NCI-H510A treated with DMSO at 0.1 percent for 48 hours (cell line): ENCODE measurements around the gene TEX261.
A peak's percentile ranks its signal among the peaks of the same experiment; 100 is the strongest.

Experiments used
- DNase-seq: peaks from one replicate; lab custom pipeline; 2025; lab: John Stamatoyannopoulos, UW

The TEX261 gene

GRCh38 chr2:70959271-70959761, 35.4 kb downstream of the TEX261 start:
- DNase-seq, result no peak

- DNase-seq, result no peak
These were observed 35.9 kb downstream of the TEX261 start for GRCh38 chr2:70958759-70959158.

- no peak for DNase-seq
These were observed 36.9 kb downstream of the TEX261 start for GRCh38 chr2:70957798-70958197.

GRCh38 chr2:70956141-70956540, 38.5 kb downstream of the TEX261 start:
- DNase-seq, result no peak

GRCh38 chr2:70954886-70955285, 39.8 kb downstream of the TEX261 start:
- no peak for DNase-seq

GRCh38 chr2:70949086-70949485, 45.6 kb downstream of the TEX261 start:
- DNase-seq, result no peak

GRCh38 chr2:70948337-70949003, 46.2 kb downstream of the TEX261 start:
- peak; percentile 72 for DNase-seq

GRCh38 chr2:70947556-70948184, 47.0 kb downstream of the TEX261 start:
- DNase-seq, result no peak

GRCh38 chr2:70946832-70947442, 47.7 kb downstream of the TEX261 start:
- peak; percentile 70 for DNase-seq

GRCh38 chr2:70944111-70944690, 50.5 kb downstream of the TEX261 start:
- DNase-seq, result no peak

- no peak for DNase-seq
These were observed 51.3 kb downstream of the TEX261 start for GRCh38 chr2:70943205-70943871.

GRCh38 chr2:70942396-70943204, 52.1 kb downstream of the TEX261 start:
- no peak for DNase-seq

GRCh38 chr2:70941701-70942100, 53.0 kb downstream of the TEX261 start:
- DNase-seq, result no peak

GRCh38 chr2:70941186-70941585, 53.5 kb downstream of the TEX261 start:
- DNase-seq, result no peak

- no peak for DNase-seq
These were observed 54.7 kb downstream of the TEX261 start for GRCh38 chr2:70939839-70940580.

- no peak for DNase-seq
These were observed 55.5 kb downstream of the TEX261 start for GRCh38 chr2:70939001-70939838.

GRCh38 chr2:70938586-70938950, 56.1 kb downstream of the TEX261 start:
- no peak for DNase-seq

GRCh38 chr2:70937866-70938585, 56.6 kb downstream of the TEX261 start:
- DNase-seq, result no peak
